GM18507 (cell line): Measurements from ENCODE around the gene RANGRF.

Experiments used
- DNase-seq: peaks from one replicate; pipeline ENCODE4 v3.0.0; 2011; ENCODE audit warnings: low read depth; ENCODE audit not compliant: insufficient read length; ENCODE audit errors: extremely low spot score
- FAIRE-seq: peaks from 2 replicates; lab custom pipeline; 2011; peaks lifted over from hg19 to GRCh38; lab: Jason Lieb, UNC

RANGRF gene

DNA sequence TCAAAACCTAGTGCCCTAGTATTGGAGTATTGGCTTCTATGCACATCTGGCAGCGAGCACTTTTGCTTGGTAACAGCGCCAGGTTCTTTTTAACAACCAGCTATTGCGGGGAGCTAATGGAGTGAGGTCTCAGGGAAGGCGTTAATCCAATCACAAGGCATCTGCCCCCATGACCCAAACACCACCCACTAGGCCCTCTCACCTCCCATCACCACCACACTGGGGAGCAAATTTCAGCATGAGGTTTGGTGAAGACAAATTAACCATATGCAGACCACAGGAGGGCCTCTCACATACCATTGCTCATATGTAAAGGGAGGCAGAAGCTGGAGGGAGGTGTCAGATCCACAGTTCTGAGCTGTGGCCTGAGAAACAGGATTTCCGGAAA lies 50.3 kb downstream of the RANGRF start:
- FAIRE-seq (no peak), DNase-seq (no peak)

GRCh38 chr17:8339540-8339939 lies 51.1 kb downstream of the RANGRF start, which contains the start of gene ODF4:
TSS of gene ODF4 (plus strand) at chr17:8339840. CDS start at chr17:8340052, 212 bp downstream.
- no peak for DNase-seq
- no peak for FAIRE-seq
